Nephron progenitor cell (in vitro differentiated cells): Measurements from ENCODE around the gene MYH14.

ENCODE experiments used
- DNase-seq: peaks from one replicate; pipeline ENCODE4 v3.0.0; 2021
- H3K27ac Mint-ChIP-seq: 2 replicates; pipeline ENCODE4 v1.8.0; 2021; ENCODE audit warnings: mild to moderate bottlenecking, moderate library complexity, mixed read lengths
- H3K27me3 Mint-ChIP-seq: 2 replicates; pipeline ENCODE4 v1.8.0; 2021; ENCODE audit warnings: mild to moderate bottlenecking, low read depth, mixed read lengths; ENCODE audit not compliant: poor library complexity
- H3K36me3 Mint-ChIP-seq: 2 replicates; pipeline ENCODE4 v1.8.0; 2021; ENCODE audit warnings: low read depth, mixed read lengths
- H3K4me1 Mint-ChIP-seq: 2 replicates; pipeline ENCODE4 v1.8.0; 2021; ENCODE audit warnings: mixed read lengths
- H3K4me3 Mint-ChIP-seq: 2 replicates; pipeline ENCODE4 v1.8.0; 2021; ENCODE audit warnings: mild to moderate bottlenecking, moderate library complexity, mixed read lengths
- H3K9me3 Mint-ChIP-seq: 2 replicates; pipeline ENCODE4 v1.8.0; 2021; ENCODE audit warnings: mild to moderate bottlenecking, moderate library complexity, mixed read lengths
- TF ChIP-seq, protein P1 (sequence below): fragments of 200-600 bp; sonication (generic); IDR thresholded peaks from 2 replicates; pipeline ENCODE4 v1.5.0; 2021; ENCODE audit warnings: antibody characterized with exemption

MYH14 gene

DNA sequence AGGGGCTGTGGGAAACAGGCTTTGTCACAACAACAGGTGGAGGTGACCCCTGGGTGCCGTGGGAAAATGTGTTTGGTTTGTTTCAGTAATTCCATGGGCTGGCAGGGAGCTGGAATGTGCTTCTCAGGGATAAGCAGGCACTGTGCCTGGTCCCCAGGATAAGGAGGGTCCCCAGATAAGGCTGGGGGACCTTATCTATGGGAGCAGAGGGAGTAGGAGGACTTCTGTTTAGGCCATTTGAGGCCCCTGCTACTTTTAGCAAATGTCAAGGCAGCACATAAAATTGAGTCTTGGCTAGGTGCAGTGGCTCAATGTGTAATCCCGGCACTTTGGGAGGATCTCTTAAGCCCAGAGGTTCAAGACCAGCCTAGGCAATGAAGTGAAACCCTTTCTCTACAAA lies 66.2 kb downstream of the MYH14 start:
- no peaks in the 10 kb centered on the region for H3K9me3 Mint-ChIP-seq

DNA sequence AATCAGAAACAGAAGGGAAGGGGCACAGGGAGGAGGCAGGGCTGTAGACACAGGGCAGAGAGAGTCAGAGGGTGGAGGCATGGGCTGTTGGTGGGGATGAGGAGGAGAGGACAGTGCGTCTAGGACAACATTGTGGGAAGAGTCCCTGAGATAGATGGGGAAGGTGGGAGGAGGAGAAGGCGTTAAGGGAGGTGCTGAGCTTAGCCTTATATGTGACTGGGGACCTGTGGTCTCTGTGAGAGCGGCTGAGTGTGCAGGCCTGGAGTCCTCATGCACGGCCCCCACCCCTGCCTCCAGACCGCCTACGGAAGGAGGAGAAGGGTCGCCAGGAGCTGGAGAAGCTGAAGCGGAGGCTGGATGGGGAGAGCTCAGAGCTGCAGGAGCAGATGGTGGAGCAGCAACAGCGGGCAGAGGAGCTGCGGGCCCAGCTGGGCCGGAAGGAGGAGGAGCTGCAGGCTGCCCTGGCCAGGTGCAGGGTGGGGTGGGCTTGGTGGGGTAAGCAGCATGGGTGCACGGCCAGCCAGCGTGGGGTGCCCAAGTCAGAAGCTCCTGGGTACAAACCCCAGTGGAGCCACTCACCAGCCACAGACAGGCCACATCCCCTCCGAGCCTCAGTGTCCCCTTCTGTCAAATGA lies 69.0 kb downstream of the MYH14 start:
- Mint-ChIP-seq H3K4me1 (peaks cover 29% of the 10 kb centered on the region), H3K36me3 (no peaks in the 10 kb centered on the region), H3K9me3 (no peaks in the 10 kb centered on the region), H3K27me3 (peaks cover 12% of the 10 kb centered on the region), H3K4me3 (no peak overlapping the region), H3K27ac (no peak overlapping the region)
- DNase-seq = no peak
- TF ChIP-seq, protein P1, sequence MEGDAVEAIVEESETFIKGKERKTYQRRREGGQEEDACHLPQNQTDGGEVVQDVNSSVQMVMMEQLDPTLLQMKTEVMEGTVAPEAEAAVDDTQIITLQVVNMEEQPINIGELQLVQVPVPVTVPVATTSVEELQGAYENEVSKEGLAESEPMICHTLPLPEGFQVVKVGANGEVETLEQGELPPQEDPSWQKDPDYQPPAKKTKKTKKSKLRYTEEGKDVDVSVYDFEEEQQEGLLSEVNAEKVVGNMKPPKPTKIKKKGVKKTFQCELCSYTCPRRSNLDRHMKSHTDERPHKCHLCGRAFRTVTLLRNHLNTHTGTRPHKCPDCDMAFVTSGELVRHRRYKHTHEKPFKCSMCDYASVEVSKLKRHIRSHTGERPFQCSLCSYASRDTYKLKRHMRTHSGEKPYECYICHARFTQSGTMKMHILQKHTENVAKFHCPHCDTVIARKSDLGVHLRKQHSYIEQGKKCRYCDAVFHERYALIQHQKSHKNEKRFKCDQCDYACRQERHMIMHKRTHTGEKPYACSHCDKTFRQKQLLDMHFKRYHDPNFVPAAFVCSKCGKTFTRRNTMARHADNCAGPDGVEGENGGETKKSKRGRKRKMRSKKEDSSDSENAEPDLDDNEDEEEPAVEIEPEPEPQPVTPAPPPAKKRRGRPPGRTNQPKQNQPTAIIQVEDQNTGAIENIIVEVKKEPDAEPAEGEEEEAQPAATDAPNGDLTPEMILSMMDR = no peak

More for the DNA sequence above, 66.2 kb downstream of the MYH14 start:
- TF ChIP-seq, protein P1 = no peak
- no peak overlapping the region for H3K4me3 Mint-ChIP-seq
- H3K27ac Mint-ChIP-seq = no peak overlapping the region
- no peaks in the 10 kb centered on the region for H3K36me3 Mint-ChIP-seq
- H3K27me3 Mint-ChIP-seq = peaks cover 23% of the 10 kb centered on the region
- no peak for DNase-seq
- H3K4me1 Mint-ChIP-seq = peaks cover 10% of the 10 kb centered on the region

DNA sequence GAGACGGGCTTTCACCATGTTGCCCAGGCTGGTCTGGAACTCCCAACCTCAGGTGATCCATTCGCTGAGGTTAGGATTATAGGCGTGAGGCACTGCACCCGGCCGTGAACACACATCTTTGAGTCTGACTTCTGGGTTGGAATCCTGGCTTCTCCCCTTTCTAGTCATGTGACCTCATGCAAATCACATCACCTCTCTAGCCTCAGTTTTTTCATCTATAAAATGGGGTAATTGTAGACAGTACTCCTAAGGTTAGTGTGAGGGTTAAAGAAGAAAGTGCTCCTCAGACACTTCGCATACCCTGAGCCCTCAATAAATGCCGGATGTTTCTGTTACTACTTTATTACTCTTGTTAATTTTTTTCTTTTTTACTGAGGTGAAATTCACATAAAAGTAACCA lies 70.4 kb downstream of the MYH14 start:
- peaks cover 8% of the 10 kb centered on the region for H3K27me3 Mint-ChIP-seq
- no peaks in the 10 kb centered on the region for H3K9me3 Mint-ChIP-seq
- H3K4me1 Mint-ChIP-seq = peaks cover 21% of the 10 kb centered on the region
- H3K36me3 Mint-ChIP-seq = no peaks in the 10 kb centered on the region
- H3K27ac Mint-ChIP-seq = no peak overlapping the region
- no peak overlapping the region for H3K4me3 Mint-ChIP-seq
- TF ChIP-seq, protein P1 = no peak
- DNase-seq = no peak

DNA sequence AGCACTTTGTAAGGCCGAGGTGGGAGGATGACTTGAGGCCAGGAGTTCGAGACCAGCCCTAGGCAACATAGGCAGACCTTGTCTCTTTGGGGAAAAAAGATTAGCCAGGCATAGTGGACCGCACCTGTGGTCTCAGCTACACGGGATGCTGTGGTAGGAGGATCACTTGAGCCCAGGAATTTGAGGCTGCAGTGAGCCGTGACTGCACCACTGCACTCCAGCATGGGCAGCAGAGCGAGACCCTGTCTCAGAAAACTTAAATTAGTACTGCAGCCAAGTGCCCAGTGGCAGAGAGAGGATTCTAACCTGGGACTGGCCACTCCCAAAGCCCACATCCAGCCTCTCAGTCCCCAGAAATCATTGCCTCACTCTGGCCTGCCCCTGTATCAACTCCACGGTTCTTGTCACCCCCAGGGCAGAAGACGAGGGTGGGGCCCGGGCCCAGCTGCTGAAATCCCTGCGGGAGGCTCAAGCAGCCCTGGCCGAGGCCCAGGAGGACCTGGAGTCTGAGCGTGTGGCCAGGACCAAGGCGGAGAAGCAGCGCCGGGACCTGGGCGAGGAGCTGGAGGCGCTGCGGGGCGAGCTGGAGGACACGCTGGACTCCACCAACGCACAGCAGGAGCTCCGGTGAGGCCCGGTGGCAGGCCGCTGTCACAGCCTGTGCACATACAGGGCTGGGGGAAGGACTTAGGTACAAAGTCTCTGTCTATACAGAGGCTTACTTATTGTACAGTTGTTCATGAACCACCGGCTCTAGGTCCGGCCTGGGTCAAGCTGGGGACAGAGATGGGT lies 72.4 kb downstream of the MYH14 start:
- TF ChIP-seq, protein P1 = no peak
- H3K27me3 Mint-ChIP-seq = peaks cover 6% of the 10 kb centered on the region
- peak overlapping the region; percentile 57 for H3K27ac Mint-ChIP-seq
- peak; percentile 33 for DNase-seq
- no peaks in the 10 kb centered on the region for H3K36me3 Mint-ChIP-seq
- peaks cover 21% of the 10 kb centered on the region for H3K4me1 Mint-ChIP-seq
- no peaks in the 10 kb centered on the region for H3K9me3 Mint-ChIP-seq
- peak overlapping the region; percentile 15 for H3K4me3 Mint-ChIP-seq

DNA sequence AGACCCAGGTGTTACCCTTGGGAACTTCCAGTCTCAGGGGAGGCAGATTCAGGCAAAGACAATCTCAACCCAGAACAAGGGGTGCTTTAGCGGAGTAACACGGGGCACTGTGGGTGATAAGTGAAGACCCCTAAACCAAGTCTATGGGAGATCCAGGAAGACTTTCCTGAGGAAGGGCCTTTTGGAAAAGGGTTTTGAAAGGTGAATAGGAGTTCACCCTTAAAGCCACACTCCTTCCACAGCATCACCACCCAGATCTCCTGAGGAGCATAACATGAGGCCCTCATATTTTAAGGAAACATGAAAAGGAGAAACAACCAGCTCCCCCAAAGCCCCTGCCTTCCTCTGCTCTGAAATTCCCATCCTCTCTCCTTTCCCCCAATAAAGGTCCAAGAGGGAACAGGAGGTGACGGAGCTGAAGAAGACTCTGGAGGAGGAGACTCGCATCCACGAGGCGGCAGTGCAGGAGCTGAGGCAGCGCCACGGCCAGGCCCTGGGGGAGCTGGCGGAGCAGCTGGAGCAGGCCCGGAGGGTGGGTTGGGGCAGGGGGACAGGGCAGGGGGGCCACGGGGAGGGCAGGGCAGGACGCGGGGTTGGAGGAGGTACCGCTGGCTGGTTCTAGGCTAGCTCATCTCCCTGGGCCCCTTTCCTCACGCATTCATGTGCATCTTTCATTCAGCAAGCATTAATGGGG lies 73.1 kb downstream of the MYH14 start:
- no peak overlapping the region for H3K4me3 Mint-ChIP-seq
- no peaks in the 10 kb centered on the region for H3K27me3 Mint-ChIP-seq
- no peaks in the 10 kb centered on the region for H3K9me3 Mint-ChIP-seq
- TF ChIP-seq, protein P1 = no peak
- no peaks in the 10 kb centered on the region for H3K36me3 Mint-ChIP-seq
- peak overlapping the region; percentile 50 for H3K27ac Mint-ChIP-seq
- peaks cover 21% of the 10 kb centered on the region for H3K4me1 Mint-ChIP-seq
- DNase-seq = no peak
